B cell (primary cell): Measurements from ENCODE around the gene ACOX2. TPM values are rescaled to one million over a fixed set of nuclear protein-coding genes. Genes with fewer than 3 reads are reported as not detected.

Experiments
- ATAC-seq: fragments of 200-7000 bp; cut with Tn5 transposase; one replicate; pipeline ENCODE4 v1.10.0; 2021; ENCODE audit warnings: low read depth, mild to moderate bottlenecking, moderate number of reproducible peaks, moderate library complexity
- CTCF ChIA-PET: fragments of 350-600 bp; sonication (Branson Sonifier 250); formaldehyde crosslinking; loops from one replicate; lab custom pipeline; 2021; ENCODE audit warnings: antibody characterized with exemption, inconsistent platforms; lab: Charles Lee
- POLR2A ChIA-PET: fragments of 350-600 bp; sonication (Branson Sonifier 250); formaldehyde crosslinking; loops from one replicate; lab custom pipeline; 2021; ENCODE audit warnings: antibody characterized with exemption; lab: Charles Lee
- DNase-seq: peaks from one replicate; pipeline ENCODE4 v3.0.0; 2013
- H2AFZ ChIP-seq: 2 replicates; pipeline ENCODE4 v1.6.1; 2012; ENCODE audit warnings: mild to moderate bottlenecking, low read depth, low read length; ENCODE audit not compliant: insufficient read depth, poor library complexity, severe bottlenecking
- H3K27ac ChIP-seq, 2 donors: 1 replicate in 1 of 2; 2 replicates in 1 of 2; pipeline ENCODE4 v1.5.1; 2012 to 2013; ENCODE audit warnings: low read length in 2 of 2, mild to moderate bottlenecking in 2 of 2, moderate library complexity in 1 of 2
- H3K27me3 ChIP-seq, 4 experiments: fragments of 200-600 bp in 1 of 4; sonication (generic) in 1 of 4; replicated peaks in 1 of 4; 1 replicate in 2 of 4; 2 replicates in 2 of 4; pipeline versions ENCODE4 v1.6.1 to v1.7.0; 2013 to 2016; ENCODE audit warnings: low read length in 3 of 4, mild to moderate bottlenecking in 2 of 4, mixed read lengths in 1 of 4, moderate library complexity in 1 of 4; ENCODE audit not compliant: insufficient read depth in 4 of 4, control insufficient read depth in 3 of 4; ENCODE audit errors: control extremely low read depth in 1 of 4
- H3K36me3 ChIP-seq, 2 experiments: replicated peaks in 1 of 2; 1 replicate in 1 of 2; 2 replicates in 1 of 2; pipeline versions ENCODE4 v1.6.1 to v1.7.1; 2013; ENCODE audit warnings: low read length in 1 of 2; ENCODE audit not compliant: insufficient read depth in 2 of 2, control insufficient read depth in 1 of 2; ENCODE audit errors: control extremely low read depth in 1 of 2, extremely low read depth in 1 of 2
- H3K4me1 ChIP-seq, 2 donors: fragments of 200-600 bp in 1 of 2; sonication (generic) in 1 of 2; 1 replicate in 1 of 2; 2 replicates in 1 of 2; pipeline versions ENCODE4 v1.5.1 to v1.6.1; 2013 to 2017; ENCODE audit warnings: low read length in 2 of 2; ENCODE audit not compliant: control insufficient read depth in 2 of 2, insufficient read depth in 2 of 2
- H3K4me2 ChIP-seq: replicated peaks from 2 replicates; pipeline ENCODE3; 2012; ENCODE audit warnings: mild to moderate bottlenecking, low read depth, low read length; ENCODE audit not compliant: poor library complexity, severe bottlenecking
- H3K4me3 ChIP-seq, 5 experiments: fragments of 200-600 bp in 1 of 5; sonication (generic) in 1 of 5; 1 replicate in 3 of 5; 2 replicates in 2 of 5; pipeline versions ENCODE4 v1.5.1 to v1.7.0; 2011 to 2016; ENCODE audit warnings: low read length in 4 of 5, mild to moderate bottlenecking in 4 of 5, low read depth in 2 of 5, control low read depth in 1 of 5, moderate library complexity in 1 of 5; ENCODE audit not compliant: insufficient read depth in 1 of 5; ENCODE audit errors: control extremely low read depth in 1 of 5, extremely low read depth in 1 of 5
- H3K79me2 ChIP-seq: fragments of 200-600 bp; sonication (generic); one replicate; pipeline ENCODE4 v1.6.0; 2016; ENCODE audit warnings: low read length; ENCODE audit not compliant: control insufficient read depth, insufficient read depth
- H3K9ac ChIP-seq: fragments of 200-600 bp; sonication (generic); 2 replicates; pipeline ENCODE4 v1.6.1; 2017; ENCODE audit warnings: mild to moderate bottlenecking, low read length, moderate library complexity
- H3K9me3 ChIP-seq, 3 donors: one replicate each; pipeline versions ENCODE4 v1.6.1 to v1.7.1; 2013; ENCODE audit warnings: low read length in 2 of 3; ENCODE audit not compliant: control insufficient read depth in 2 of 3, insufficient read depth in 1 of 3; ENCODE audit errors: control extremely low read depth in 1 of 3
- H4K20me1 ChIP-seq: 2 replicates; pipeline ENCODE4 v1.6.0; 2012; ENCODE audit warnings: mild to moderate bottlenecking, low read length; ENCODE audit not compliant: insufficient read depth, control insufficient read depth, poor library complexity, severe bottlenecking
- H3K27ac Mint-ChIP-seq: one replicate; pipeline ENCODE4 v1.8.0; 2021; ENCODE audit warnings: mixed read lengths
- H3K27me3 Mint-ChIP-seq: one replicate; pipeline ENCODE4 v1.8.0; 2021; ENCODE audit warnings: mixed read lengths
- H3K4me1 Mint-ChIP-seq: one replicate; pipeline ENCODE4 v1.8.0; 2021; ENCODE audit warnings: mixed read lengths
- H3K4me3 Mint-ChIP-seq: one replicate; pipeline ENCODE4 v1.8.0; 2021; ENCODE audit warnings: mixed read lengths
- H3K9me3 Mint-ChIP-seq: one replicate; pipeline ENCODE4 v1.8.0; 2022; ENCODE audit warnings: mixed read lengths; ENCODE audit not compliant: insufficient read depth
- CTCF ChIP-seq: fragments of 200-600 bp; IDR thresholded peaks from one replicate; pipeline ENCODE4 v1.8.0; 2022; ENCODE audit warnings: antibody characterized with exemption, mild to moderate bottlenecking
- EZH2 ChIP-seq: IDR thresholded peaks from 2 replicates; pipeline ENCODE4 v1.6.1; 2012; ENCODE audit warnings: borderline replicate concordance, low read depth, mild to moderate bottlenecking, moderate library complexity, low read length; ENCODE audit not compliant: insufficient read depth, poor library complexity, severe bottlenecking
- WGBS: methylation state at CpG from one replicate; pipeline ENCODE4 v1.1.5; 2013; ENCODE audit warnings: missing lambda C conversion rate; ENCODE audit not compliant: insufficient coverage; 5-methylcytosine and 5-hydroxymethylcytosine counted together
- intact Hi-C: fragments of 100-400 bp; cut with micrococcal nuclease; formaldehyde crosslinking; loops from one replicate; pipeline ENCODE4 v1.10.0; 2022
- polyA plus RNA-seq: library from polyadenylated mRNA; depleted of rRNA; stranded (reverse); fragments of >200 nt; gene quantifications from 2 replicates; pipeline ENCODE4 v1.2.3, GENCODE V29; 2012
- total RNA-seq, 2 donors: library from RNA; stranded (reverse); fragments of 120-200 nt in 1 of 2; gene quantifications; 1 replicate in 1 of 2; 2 replicates in 1 of 2; pipeline versions ENCODE4 v1.2.3 to v1.2.4, GENCODE V29; 2013 to 2022

The ACOX2 gene
- total and polyA plus RNA-seq, 2 donors (not counting 1 experiment from before 2014, with no cell fraction given) = not detected

GRCh38 chr3:58469096-58469495 is 67.9 kb downstream of the ACOX2 start:
- H3K4me3 ChIP-seq = no peak overlapping the region
- DNase-seq = no peak
- no peak overlapping the region for H3K4me2 ChIP-seq
- TF ChIP-seq CTCF = no peak
- TF ChIP-seq EZH2 = no peak
- Mint-ChIP-seq H3K4me3 (no peak overlapping the region), H3K9me3 (no peaks in the 10 kb centered on the region), H3K27ac (no peak overlapping the region), H3K27me3 (no peaks in the 10 kb centered on the region), H3K4me1 (peaks cover 12% of the 10 kb centered on the region)
- ChIA-PET CTCF (interaction anchor here (1.9 kb wide), 1 partner anchor 22 kb away, joined by 7 read pairs; the partner anchor contains the start of gene KCTD6), POLR2A (interaction anchor here (0.7 kb wide), 1 partner anchor 50 kb away, joined by 4 read pairs; no protein-coding TSS in a partner anchor)
- no peak overlapping the region for H3K27ac ChIP-seq
- no peak overlapping the region for H3K9ac ChIP-seq
- no peaks in the 10 kb centered on the region for H3K36me3 ChIP-seq
- H3K4me1 ChIP-seq = peaks cover under 1 to 3% of the 10 kb centered on the region in 2 donors
- no CpG with 5 or more reads among the region's 4 CpGs for WGBS
- no peaks in the 10 kb centered on the region for H3K79me2 ChIP-seq
- no peaks in the 10 kb centered on the region for H4K20me1 ChIP-seq
- intact Hi-C loops = no loop called here
- no peak overlapping the region for H2AFZ ChIP-seq
- ATAC-seq = no peak
- H3K27me3 ChIP-seq = no peaks in the 10 kb centered on the region
- no peaks in the 10 kb centered on the region for H3K9me3 ChIP-seq

GRCh38 chr3:58466899-58467563 is 70.0 kb downstream of the ACOX2 start:
- H3K27ac Mint-ChIP-seq = no peak overlapping the region
- H3K4me3 Mint-ChIP-seq = no peak overlapping the region
- Histone ChIP-seq H3K27ac (no peak overlapping the region), H3K4me1 (peaks cover 7 to 9% of the 10 kb centered on the region in 2 donors), H4K20me1 (no peaks in the 10 kb centered on the region), H2AFZ (no peak overlapping the region), H3K36me3 (no peaks in the 10 kb centered on the region), H3K4me2 (no peak overlapping the region), H3K9me3 (no peaks in the 10 kb centered on the region), H3K4me3 (no peak overlapping the region), H3K79me2 (no peaks in the 10 kb centered on the region), H3K9ac (no peak overlapping the region), H3K27me3 (no peaks in the 10 kb centered on the region)
- 98% methylated on average over 4 of the region's 4 CpGs for WGBS
- no peaks in the 10 kb centered on the region for H3K27me3 Mint-ChIP-seq
- no peak for ATAC-seq
- no peak for TF ChIP-seq CTCF
- no peak for TF ChIP-seq EZH2
- no peaks in the 10 kb centered on the region for H3K9me3 Mint-ChIP-seq
- intact Hi-C loops = no loop called here
- no peak for DNase-seq
- H3K4me1 Mint-ChIP-seq = peaks cover 16% of the 10 kb centered on the region
- POLR2A ChIA-PET = no interaction called here
- CTCF ChIA-PET = no interaction called here
